Right renal pelvis (tissue), 4 donors: ENCODE measurements around the gene RPS13. TPM values are rescaled to one million over a fixed set of nuclear protein-coding genes. Genes with fewer than 3 reads are reported as not detected.
A peak's percentile ranks its signal among the peaks of the same experiment; 100 is the strongest.
"Not testable (repeated sequence)": the region's sequence is repeated elsewhere in the genome, so short reads cannot be mapped to it uniquely, and the experiment has no call there.

Experiments
- DNase-seq, 4 donors: peaks; one replicate each; pipeline ENCODE4 v3.0.0-alpha.2; 2013; ENCODE audit warnings: low read depth in 4 of 4, low spot score in 3 of 4, missing footprints in 1 of 4
- polyA plus RNA-seq, 4 donors: library from polyadenylated mRNA; unstranded; fragments of 120-200 nt; gene quantifications; one replicate each; pipeline ENCODE4 v1.2.1, GENCODE V29; 2013; ENCODE audit not compliant: insufficient read length in 4 of 4

Gene RPS13
- 1,000 to 10,000 TPM; 1,226 to 1,347 (median 1,307) TPM for polyA plus RNA-seq

GRCh38 chr11:17077520-17078401 lies at the start of gene RPS13:
TSS of gene RPS13 (minus strand) at chr11:17077667. CDS start at chr11:17077641, 26 bp downstream.
- peak; percentile 95 to 98 (median 98) for DNase-seq

GRCh38 chr11:17121981-17122380 lies 44.5 kb upstream of the RPS13 start:
- no peak for DNase-seq

GRCh38 chr11:17117262-17117661 lies 39.8 kb upstream of the RPS13 start:
- no peak for DNase-seq

- DNase-seq, result no peak
Measured at GRCh38 chr11:17116117-17116516, 38.6 kb upstream of the RPS13 start.

GRCh38 chr11:17107745-17108144 lies 30.3 kb upstream of the RPS13 start:
- not testable (repeated sequence) for DNase-seq

GRCh38 chr11:17105404-17106040 lies 28.1 kb upstream of the RPS13 start:
- DNase-seq, result peak in 2 of 4 donors; percentile 17 to 29

- no peak for DNase-seq
Measured at GRCh38 chr11:17102462-17102861, 25.0 kb upstream of the RPS13 start.

- no peak for DNase-seq
Measured at GRCh38 chr11:17098658-17099057, 21.2 kb upstream of the RPS13 start.

- no peak for DNase-seq
Measured at GRCh38 chr11:17098038-17098437, 20.6 kb upstream of the RPS13 start.

- DNase-seq, result not testable (repeated sequence)
Measured at GRCh38 chr11:17085976-17086375, 8.5 kb upstream of the RPS13 start.

- DNase-seq, result peak in 1 of 4 donors; percentile 22
Measured at GRCh38 chr11:17077240-17077519, 287 bp downstream of the RPS13 start.

- DNase-seq, result no peak
Measured at GRCh38 chr11:17076517-17077239, 789 bp downstream of the RPS13 start.

GRCh38 chr11:17075506-17075905 lies 2.0 kb downstream of the RPS13 start:
- DNase-seq, result no peak

GRCh38 chr11:17073370-17074027 lies 4.0 kb downstream of the RPS13 start:
- no peak for DNase-seq

GRCh38 chr11:17067417-17067816 lies 10.1 kb downstream of the RPS13 start:
- DNase-seq, result no peak

GRCh38 chr11:17066691-17067090 lies 10.8 kb downstream of the RPS13 start:
- DNase-seq, result no peak

GRCh38 chr11:17063171-17064002 lies 14.1 kb downstream of the RPS13 start:
- DNase-seq, result peak in 3 of 4 donors; percentile 5 to 23 (median 15)

GRCh38 chr11:17051146-17051545 lies 26.3 kb downstream of the RPS13 start:
- not testable (repeated sequence) for DNase-seq

- DNase-seq, result not testable (repeated sequence)
Measured at GRCh38 chr11:17048491-17048890, 29.0 kb downstream of the RPS13 start.

GRCh38 chr11:17046690-17047089 lies 30.8 kb downstream of the RPS13 start:
- DNase-seq, result no peak
